ENCODE measurements around the gene ATP10B.
"Not testable (repeated sequence)": the region's sequence is repeated elsewhere in the genome, so short reads cannot be mapped to it uniquely, and the experiment has no call there.

The ATP10B gene

GRCh38 chr5:160750938-160751657, 100.9 kb downstream of the ATP10B start:
- DNase-seq: no peak

DNA sequence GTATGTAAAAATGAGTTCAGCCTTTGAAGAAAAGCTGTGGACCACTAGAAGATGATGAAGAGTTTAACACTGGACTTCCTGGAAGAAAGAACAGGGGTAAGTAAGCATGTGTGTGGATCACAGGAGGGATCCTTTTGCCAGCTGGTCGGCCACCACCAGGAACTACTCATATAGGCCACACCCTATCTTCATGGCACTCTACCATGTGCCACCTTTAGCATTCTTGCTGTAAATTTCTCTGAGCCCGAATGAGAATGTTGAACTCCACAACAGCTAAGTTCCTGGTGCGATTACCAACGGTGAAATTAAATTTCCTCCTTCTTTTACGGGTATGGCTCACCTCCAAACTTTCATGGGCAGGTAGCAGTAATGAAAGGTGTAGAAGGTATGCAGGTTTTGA, 102.3 kb downstream of the ATP10B start:
- no peak for DNase-seq

- no peak for DNase-seq
Observed at GRCh38 chr5:160749026-160749425, 103.0 kb downstream of the ATP10B start.

DNA sequence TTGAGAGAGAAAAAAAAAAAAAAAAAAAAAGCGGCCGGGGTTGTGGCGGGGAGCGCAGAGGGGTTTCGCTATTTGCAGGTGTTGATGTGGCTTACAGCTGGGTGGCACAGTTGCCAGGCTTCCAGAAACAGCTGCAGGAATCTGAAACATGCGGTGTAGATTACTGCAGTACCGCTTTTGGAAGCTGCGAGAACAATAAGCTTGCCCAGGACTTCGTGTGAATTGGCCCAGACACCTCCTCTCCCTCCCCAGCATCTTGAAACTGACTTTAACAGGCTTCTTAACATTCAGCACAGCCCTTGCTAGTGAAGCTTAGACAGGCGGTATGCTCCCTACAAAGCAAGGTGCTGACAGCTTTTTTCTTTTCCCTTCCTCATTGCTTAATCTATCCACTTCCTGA, 104.0 kb downstream of the ATP10B start:
- DNase-seq: no peak

DNA sequence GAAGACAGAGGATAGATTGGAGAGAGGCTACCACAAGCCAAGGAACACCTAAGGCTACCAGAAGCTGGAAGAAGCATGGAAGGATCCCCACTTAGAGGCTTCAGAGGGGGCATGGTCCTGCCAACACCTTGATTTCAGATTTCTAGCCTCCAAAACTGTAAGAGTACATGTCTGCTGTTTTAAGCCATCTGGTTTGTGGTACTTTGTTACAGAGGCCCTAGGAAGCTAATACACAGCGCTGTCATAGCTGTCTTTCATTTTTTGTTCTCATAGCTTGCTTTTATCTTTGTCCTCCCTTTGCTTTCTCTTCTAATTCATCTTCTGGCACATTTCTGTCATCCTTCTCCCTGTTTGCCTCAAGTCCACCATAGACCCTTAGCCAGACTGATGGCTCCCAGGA, 104.5 kb downstream of the ATP10B start:
- DNase-seq: no peak

GRCh38 chr5:160744268-160745101, 107.5 kb downstream of the ATP10B start:
- DNase-seq: no peak

- no peak for DNase-seq
Observed at GRCh38 chr5:160743027-160743426, 109.0 kb downstream of the ATP10B start.

GRCh38 chr5:160742446-160742845, 109.6 kb downstream of the ATP10B start:
- DNase-seq: no peak

DNA sequence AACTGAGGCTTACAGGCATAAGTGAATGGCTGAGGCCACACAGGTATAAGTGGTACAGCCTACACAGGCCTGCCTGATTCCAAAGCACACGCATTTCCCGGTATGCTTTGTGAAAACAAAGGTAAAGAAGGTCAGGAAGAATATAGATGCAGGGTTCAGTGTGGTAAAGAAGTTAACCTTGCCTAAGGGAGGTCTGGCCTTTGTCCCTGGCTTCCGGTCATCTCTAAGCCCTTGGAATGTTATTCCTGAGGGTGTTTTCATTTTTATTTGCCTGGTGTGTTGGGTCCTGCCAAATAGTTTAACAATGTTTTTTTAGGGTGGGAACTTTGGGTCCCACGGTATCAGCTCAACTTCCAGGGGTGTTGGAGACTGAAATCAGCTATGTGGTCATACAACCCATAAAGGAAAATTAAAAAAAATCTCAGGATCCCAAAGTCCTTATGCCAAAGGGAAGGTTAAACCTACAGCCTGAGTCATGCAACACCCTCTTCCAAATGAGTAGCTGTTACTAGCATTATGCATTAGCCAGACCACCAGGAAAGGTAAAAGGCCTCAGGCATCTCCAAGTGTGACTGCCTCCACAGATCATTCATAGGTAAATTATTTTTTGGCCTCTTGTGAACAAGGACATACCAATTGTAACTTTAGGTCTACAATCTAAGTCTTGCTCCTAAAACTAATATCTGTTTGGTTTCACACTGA, 124.6 kb downstream of the ATP10B start:
- DNase-seq: no peak

GRCh38 chr5:160726721-160727120, 125.3 kb downstream of the ATP10B start:
- no peak for DNase-seq

- DNase-seq: no peak
Observed at GRCh38 chr5:160720822-160721221, 131.2 kb downstream of the ATP10B start.

- DNase-seq: not testable (repeated sequence)
Observed at GRCh38 chr5:160715508-160715907, 136.5 kb downstream of the ATP10B start.

GRCh38 chr5:160703547-160704189, 148.3 kb downstream of the ATP10B start:
- no peak for DNase-seq

DNA sequence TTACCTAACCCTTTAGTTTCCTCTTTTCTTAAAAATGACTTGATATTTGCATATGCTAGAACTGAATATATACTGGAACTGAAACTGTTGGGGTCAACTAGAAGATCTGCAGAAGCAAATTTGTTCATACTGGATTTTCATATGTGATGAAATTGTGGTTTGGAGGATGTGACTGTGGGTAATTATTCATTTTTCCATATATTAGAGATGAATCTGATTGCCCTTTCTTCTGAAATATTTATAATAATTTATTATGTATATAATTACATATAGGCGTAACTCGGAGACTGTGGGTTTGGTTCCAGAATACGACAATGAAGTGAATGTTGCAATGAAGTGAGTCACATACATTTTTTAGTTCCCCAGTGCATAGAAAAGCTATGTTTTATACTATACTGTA, 149.1 kb downstream of the ATP10B start:
- DNase-seq: no peak

DNA sequence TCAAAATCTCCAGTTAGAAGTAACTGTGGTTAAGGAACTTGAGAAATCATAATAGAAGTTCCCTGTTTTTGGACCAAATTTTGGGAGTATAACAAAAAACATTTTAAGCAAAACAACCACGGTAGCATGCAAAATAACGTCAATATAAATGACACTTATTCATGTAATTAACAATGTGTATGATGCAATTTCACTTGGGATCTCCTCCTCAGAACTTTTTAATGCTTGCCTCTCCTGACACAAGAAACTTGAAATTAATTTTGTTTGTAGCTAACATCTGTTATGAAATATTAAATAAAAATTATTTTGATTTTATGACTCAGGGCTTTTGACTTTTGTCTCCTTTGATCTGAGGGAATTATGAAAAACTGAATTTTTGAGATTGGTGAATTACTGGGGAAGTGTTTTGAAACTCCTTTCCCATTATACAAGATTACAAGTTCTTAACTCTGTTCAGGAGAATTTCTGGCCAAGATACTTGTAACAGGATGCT, 149.7 kb downstream of the ATP10B start:
- DNase-seq: no peak

GRCh38 chr5:160701403-160701802, 150.6 kb downstream of the ATP10B start:
- DNase-seq: no peak

GRCh38 chr5:160699301-160699700, 152.7 kb downstream of the ATP10B start:
- DNase-seq: no peak

DNA sequence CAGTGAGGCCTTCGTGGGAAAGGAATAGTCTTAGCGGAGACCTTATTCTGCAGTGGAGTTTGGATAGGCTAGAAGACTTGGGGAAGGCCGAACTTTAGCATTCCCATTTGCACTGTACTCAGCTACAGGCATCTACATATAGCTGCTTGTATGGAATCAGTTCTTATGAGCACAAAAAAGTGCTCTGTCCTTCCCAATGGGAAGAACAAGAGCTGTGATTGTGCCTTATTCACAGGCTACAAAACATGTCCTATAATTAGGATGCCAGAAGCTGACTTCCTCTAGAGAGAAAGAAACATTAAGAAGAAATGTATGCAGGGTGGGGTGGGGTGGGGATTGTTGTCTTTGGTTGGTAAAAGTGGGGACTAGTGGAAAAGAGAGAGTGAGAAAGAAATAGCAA, 154.7 kb downstream of the ATP10B start:
- DNase-seq: no peak

- peak; percentile 31 to 33 for DNase-seq
Observed at GRCh38 chr5:160694896-160695295, 157.1 kb downstream of the ATP10B start.

DNA sequence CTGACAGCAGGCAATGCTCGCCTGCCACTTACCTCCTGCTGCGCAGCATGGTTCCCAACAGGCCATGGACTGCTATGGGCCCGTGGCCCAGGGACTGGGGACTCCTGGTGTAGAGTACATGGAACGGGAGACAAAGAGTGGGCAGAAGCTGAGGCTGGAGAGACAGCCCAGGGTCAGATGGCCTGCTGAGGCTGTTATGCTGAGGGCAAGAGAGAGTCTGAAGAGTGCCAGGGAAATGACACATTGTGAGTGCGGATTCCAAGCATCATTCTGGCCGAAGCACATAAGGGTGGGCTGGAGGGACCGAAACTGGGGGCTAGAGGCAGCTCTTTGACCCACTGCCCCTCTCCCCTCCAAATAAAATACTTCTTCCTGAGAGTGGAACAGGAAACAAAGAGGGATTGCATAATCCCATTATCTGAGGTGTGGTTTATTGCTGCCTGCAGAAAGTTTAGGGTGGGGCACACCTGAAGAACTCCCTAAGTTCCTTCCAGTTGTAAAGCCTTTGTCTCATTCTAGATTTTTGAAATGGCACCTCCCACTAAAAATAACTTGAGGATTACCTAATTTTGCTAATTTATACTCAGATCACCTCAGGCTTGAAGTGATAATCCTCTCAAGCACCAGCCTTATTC, 158.1 kb downstream of the ATP10B start:
- no peak for DNase-seq

DNA sequence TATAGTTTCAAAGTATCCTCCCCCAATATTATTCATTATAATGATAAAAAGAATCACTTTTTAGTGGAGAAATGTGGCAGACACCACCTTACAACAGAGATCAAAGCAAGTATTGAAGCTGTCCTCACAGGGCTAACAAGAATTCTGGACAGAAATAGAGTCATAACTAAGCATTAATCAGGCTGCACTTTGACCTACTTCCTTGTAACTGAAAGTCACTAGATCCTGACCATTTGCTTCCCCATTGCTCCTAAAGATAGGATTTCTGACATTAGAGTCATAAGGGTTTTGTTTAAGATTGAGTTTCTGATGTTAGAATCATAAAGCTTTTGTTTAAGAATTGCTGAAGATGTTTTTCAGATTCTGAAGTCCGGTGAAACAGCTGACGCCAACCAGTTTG, 159.7 kb downstream of the ATP10B start:
- no peak for DNase-seq

DNA sequence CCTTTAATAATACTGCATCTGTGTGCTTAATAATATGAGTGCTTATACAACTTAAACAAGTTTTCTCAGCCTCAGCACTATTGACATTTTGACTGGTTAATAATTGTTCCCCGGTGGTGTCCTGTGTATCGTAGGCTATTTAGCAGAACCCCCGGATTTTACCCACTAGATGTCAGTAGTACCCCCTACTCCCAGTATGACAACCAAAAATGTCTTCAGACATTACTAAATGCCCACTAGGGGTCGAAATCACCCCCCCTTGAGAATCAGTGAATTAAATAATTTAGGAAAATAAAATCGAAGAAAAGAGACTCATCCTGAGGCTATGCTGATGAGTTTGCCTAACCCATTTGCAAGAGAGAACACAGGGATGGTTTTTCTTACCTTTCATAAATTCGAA, 166.3 kb downstream of the ATP10B start:
- no peak for DNase-seq

- no peak for DNase-seq
Observed at GRCh38 chr5:160685219-160685618, 166.8 kb downstream of the ATP10B start.

All from AML-193 (cell line).